NCI-H510A treated with DMSO at 0.1 percent for 48 hours (cell line): ENCODE results near the gene UGT1A1.

ENCODE experiments used
- DNase-seq: peaks from one replicate; lab custom pipeline; 2025; lab: John Stamatoyannopoulos, UW

The UGT1A1 gene

DNA sequence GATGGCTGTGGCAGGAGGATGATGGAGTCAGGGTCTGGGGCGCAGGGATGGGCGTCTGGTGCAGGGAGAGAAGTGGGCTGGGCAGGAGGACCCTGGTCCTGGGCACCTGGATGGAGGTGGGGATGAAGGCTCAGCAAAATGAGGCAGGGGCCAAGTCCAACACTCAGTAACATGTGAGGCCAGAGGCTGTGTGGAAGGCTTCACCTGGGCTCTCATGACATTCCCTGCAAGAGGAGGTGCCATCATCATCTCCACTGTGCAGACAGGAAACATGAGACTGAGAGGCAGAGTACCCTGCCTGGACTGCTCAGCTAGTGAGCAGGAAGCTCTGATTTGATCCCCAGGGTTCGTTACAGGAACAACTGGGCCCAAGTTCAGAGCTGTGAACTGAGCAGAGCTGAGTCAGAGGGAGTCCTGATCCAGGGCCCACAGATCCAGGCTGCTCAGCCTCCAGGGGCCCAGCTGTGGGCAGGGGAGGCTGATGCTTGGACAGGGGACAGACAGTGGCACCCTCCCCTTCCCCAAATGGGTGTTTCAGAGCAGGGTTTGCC lies 57.4 kb downstream of the UGT1A1 start:
- DNase-seq, result no peak

DNA sequence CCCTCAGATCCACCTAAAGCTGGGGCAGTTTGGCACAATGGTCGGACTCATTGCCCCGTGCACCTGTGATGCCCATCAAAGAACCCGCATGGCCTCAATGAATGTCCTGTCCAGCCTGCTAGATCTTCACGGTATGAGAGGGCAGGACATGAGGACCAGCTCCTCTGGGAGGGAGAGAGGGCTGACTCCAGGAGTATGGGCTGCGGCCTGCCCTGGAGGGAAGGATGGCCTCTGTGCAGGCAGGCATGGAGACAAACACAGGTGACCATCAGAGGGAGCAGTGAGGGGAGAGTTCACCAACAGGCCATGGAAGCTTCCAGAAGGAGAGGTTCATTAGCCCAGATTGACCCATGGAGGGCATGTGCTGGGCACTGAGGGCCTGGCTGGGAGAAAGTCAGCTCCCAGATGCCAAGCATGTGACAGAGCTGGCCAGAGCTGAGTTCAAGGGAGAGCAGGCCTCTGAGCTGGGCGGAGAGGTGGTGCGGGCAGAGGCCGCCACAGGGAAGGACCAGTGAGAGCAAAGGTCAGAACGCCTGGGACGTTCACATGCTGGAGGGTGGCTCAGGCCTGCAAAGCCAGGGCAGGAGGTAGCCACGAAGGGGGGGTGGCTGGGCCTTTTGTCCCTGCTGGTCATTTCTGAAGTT lies 58.0 kb downstream of the UGT1A1 start:
- no peak for DNase-seq

GRCh38 chr2:233818639-233819621 lies 58.9 kb downstream of the UGT1A1 start:
- no peak for DNase-seq

GRCh38 chr2:233819884-233820773 lies 60.1 kb downstream of the UGT1A1 start:
- no peak for DNase-seq

DNA sequence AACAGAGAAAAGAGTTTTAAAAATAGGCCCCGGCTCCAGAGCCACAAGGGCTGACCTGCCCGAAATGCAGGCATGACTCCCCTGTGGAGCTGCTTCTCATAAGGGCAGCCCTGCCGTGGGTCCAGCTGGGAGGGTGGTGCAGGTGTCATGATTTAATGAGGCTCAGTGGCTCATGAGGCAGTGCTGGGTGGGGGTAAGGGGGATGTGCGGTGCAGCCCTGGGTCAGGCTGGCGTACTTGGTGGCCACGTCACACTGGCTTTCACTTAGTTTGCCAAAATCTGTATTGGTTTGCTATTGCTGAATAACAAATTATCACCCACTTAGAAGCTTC lies 60.7 kb downstream of the UGT1A1 start:
- no peak for DNase-seq

- DNase-seq, result no peak
Measured at GRCh38 chr2:233821196-233821595, 61.1 kb downstream of the UGT1A1 start.

- no peak for DNase-seq
Measured at GRCh38 chr2:233821709-233822100, 61.6 kb downstream of the UGT1A1 start.

- no peak for DNase-seq
Measured at GRCh38 chr2:233822101-233822771, 62.2 kb downstream of the UGT1A1 start.
